ENCODE results near the gene LOC128125822.

LOC128125822 gene

GRCh38 chr6:63533952-63534351 is 38.3 kb upstream of the LOC128125822 start:
- H3K27ac ChIP-seq = no peak overlapping the region
- H4K20me1 ChIP-seq = no peaks in the 10 kb centered on the region
- H3K4me3 ChIP-seq = no peak overlapping the region
- H3K36me3 ChIP-seq = no peaks in the 10 kb centered on the region
- TF ChIP-seq Cebpa-rat (IDR thresholded peaks at IDR 0.05) = no peak
- H3K9me3 ChIP-seq = no peaks in the 10 kb centered on the region
- H3K9ac ChIP-seq = no peak overlapping the region
- H3K4me1 ChIP-seq = peaks cover 11% of the 10 kb centered on the region
- no peak overlapping the region for H3K4me2 ChIP-seq
- no peaks in the 10 kb centered on the region for H3K27me3 ChIP-seq

GRCh38 chr6:63537201-63537958 is 34.9 kb upstream of the LOC128125822 start:
- H3K36me3 ChIP-seq = no peaks in the 10 kb centered on the region
- no peak overlapping the region for H3K27ac ChIP-seq
- TF ChIP-seq Cebpa-rat (IDR thresholded peaks at IDR 0.05) = no peak
- no peak overlapping the region for H3K4me3 ChIP-seq
- H4K20me1 ChIP-seq = no peaks in the 10 kb centered on the region
- H3K27me3 ChIP-seq = no peaks in the 10 kb centered on the region
- H3K4me2 ChIP-seq = peak overlapping the region; percentile 63
- no peak overlapping the region for H3K9ac ChIP-seq
- no peaks in the 10 kb centered on the region for H3K9me3 ChIP-seq
- H3K4me1 ChIP-seq = peaks cover 11% of the 10 kb centered on the region

- no peak overlapping the region for H3K9ac ChIP-seq
- TF ChIP-seq Cebpa-rat (IDR thresholded peaks at IDR 0.05) = no peak
- H3K9me3 ChIP-seq = no peaks in the 10 kb centered on the region
- no peaks in the 10 kb centered on the region for H3K36me3 ChIP-seq
- H3K4me1 ChIP-seq = peaks cover 11% of the 10 kb centered on the region
- no peak overlapping the region for H3K27ac ChIP-seq
- H4K20me1 ChIP-seq = no peaks in the 10 kb centered on the region
- no peak overlapping the region for H3K4me3 ChIP-seq
- no peaks in the 10 kb centered on the region for H3K27me3 ChIP-seq
- H3K4me2 ChIP-seq = peak overlapping the region; percentile 63; the same call in 1 of the 2 replicates
Observed at GRCh38 chr6:63537959-63538300, 34.4 kb upstream of the LOC128125822 start.

GRCh38 chr6:63538550-63538949 is 33.7 kb upstream of the LOC128125822 start:
- Histone ChIP-seq H3K9me3 (no peaks in the 10 kb centered on the region), H3K27ac (no peak overlapping the region), H3K4me2 (no peak overlapping the region), H3K4me1 (peaks cover 11% of the 10 kb centered on the region), H3K4me3 (no peak overlapping the region), H3K27me3 (no peaks in the 10 kb centered on the region), H3K9ac (no peak overlapping the region), H3K36me3 (no peaks in the 10 kb centered on the region), H4K20me1 (no peaks in the 10 kb centered on the region)
- no peak for TF ChIP-seq Cebpa-rat (IDR thresholded peaks at IDR 0.05)

- Histone ChIP-seq H3K36me3 (no peaks in the 10 kb centered on the region), H3K27ac (no peak overlapping the region), H3K27me3 (no peaks in the 10 kb centered on the region), H4K20me1 (no peaks in the 10 kb centered on the region), H3K9ac (no peak overlapping the region), H3K4me1 (no peaks in the 10 kb centered on the region), H3K4me3 (no peak overlapping the region), H3K4me2 (no peak overlapping the region), H3K9me3 (no peaks in the 10 kb centered on the region)
- TF ChIP-seq Cebpa-rat (IDR thresholded peaks at IDR 0.05) = no peak
Observed at GRCh38 chr6:63543001-63543400, 29.3 kb upstream of the LOC128125822 start.

GRCh38 chr6:63543982-63544381 is 28.3 kb upstream of the LOC128125822 start:
- H3K36me3 ChIP-seq = no peaks in the 10 kb centered on the region
- H3K4me2 ChIP-seq = no peak overlapping the region
- H3K4me3 ChIP-seq = no peak overlapping the region
- TF ChIP-seq Cebpa-rat (IDR thresholded peaks at IDR 0.05) = no peak
- H3K9me3 ChIP-seq = no peaks in the 10 kb centered on the region
- H3K27me3 ChIP-seq = no peaks in the 10 kb centered on the region
- H4K20me1 ChIP-seq = no peaks in the 10 kb centered on the region
- no peak overlapping the region for H3K9ac ChIP-seq
- H3K27ac ChIP-seq = no peak overlapping the region
- H3K4me1 ChIP-seq = no peaks in the 10 kb centered on the region

- H3K9me3 ChIP-seq = no peaks in the 10 kb centered on the region
- no peak overlapping the region for H3K9ac ChIP-seq
- H3K27me3 ChIP-seq = no peaks in the 10 kb centered on the region
- H3K4me3 ChIP-seq = no peak overlapping the region
- no peak overlapping the region for H3K27ac ChIP-seq
- TF ChIP-seq Cebpa-rat (IDR thresholded peaks at IDR 0.05) = no peak
- H4K20me1 ChIP-seq = no peaks in the 10 kb centered on the region
- H3K4me1 ChIP-seq = no peaks in the 10 kb centered on the region
- no peak overlapping the region for H3K4me2 ChIP-seq
- no peaks in the 10 kb centered on the region for H3K36me3 ChIP-seq
Observed at GRCh38 chr6:63546236-63546635, 26.0 kb upstream of the LOC128125822 start.

- H3K4me3 ChIP-seq = no peak overlapping the region
- no peaks in the 10 kb centered on the region for H3K4me1 ChIP-seq
- no peak overlapping the region for H3K27ac ChIP-seq
- no peak for TF ChIP-seq Cebpa-rat (IDR thresholded peaks at IDR 0.05)
- no peaks in the 10 kb centered on the region for H3K9me3 ChIP-seq
- H3K9ac ChIP-seq = no peak overlapping the region
- no peaks in the 10 kb centered on the region for H4K20me1 ChIP-seq
- H3K36me3 ChIP-seq = no peaks in the 10 kb centered on the region
- H3K4me2 ChIP-seq = no peak overlapping the region
- no peaks in the 10 kb centered on the region for H3K27me3 ChIP-seq
Observed at GRCh38 chr6:63546697-63547096, 25.6 kb upstream of the LOC128125822 start.

- Histone ChIP-seq H3K36me3 (no peaks in the 10 kb centered on the region), H3K27ac (no peak overlapping the region), H4K20me1 (no peaks in the 10 kb centered on the region), H3K9me3 (no peaks in the 10 kb centered on the region), H3K4me3 (no peak overlapping the region), H3K9ac (no peak overlapping the region), H3K4me1 (no peaks in the 10 kb centered on the region), H3K27me3 (no peaks in the 10 kb centered on the region), H3K4me2 (no peak overlapping the region)
- no peak for TF ChIP-seq Cebpa-rat (IDR thresholded peaks at IDR 0.05)
Observed at GRCh38 chr6:63549076-63549475, 23.2 kb upstream of the LOC128125822 start.

GRCh38 chr6:63553208-63553607 is 19.1 kb upstream of the LOC128125822 start:
- Histone ChIP-seq H3K4me1 (no peaks in the 10 kb centered on the region), H3K9ac (no peak overlapping the region), H4K20me1 (no peaks in the 10 kb centered on the region), H3K36me3 (no peaks in the 10 kb centered on the region), H3K4me2 (no peak overlapping the region), H3K27me3 (no peaks in the 10 kb centered on the region), H3K9me3 (no peaks in the 10 kb centered on the region), H3K27ac (no peak overlapping the region), H3K4me3 (no peak overlapping the region)
- no peak for TF ChIP-seq Cebpa-rat (IDR thresholded peaks at IDR 0.05)

- Histone ChIP-seq H3K4me1 (no peaks in the 10 kb centered on the region), H3K4me3 (no peak overlapping the region), H3K36me3 (no peaks in the 10 kb centered on the region), H3K27ac (no peak overlapping the region), H3K27me3 (no peaks in the 10 kb centered on the region), H4K20me1 (no peaks in the 10 kb centered on the region), H3K4me2 (no peak overlapping the region), H3K9me3 (no peaks in the 10 kb centered on the region), H3K9ac (no peak overlapping the region)
- TF ChIP-seq Cebpa-rat (IDR thresholded peaks at IDR 0.05) = no peak
Observed at GRCh38 chr6:63553900-63554299, 18.4 kb upstream of the LOC128125822 start.

Measured in BLaER1 (cell line).